Upper lobe of left lung (tissue), 4 donors: ENCODE measurements around the gene CAMSAP3.

Experiments used
- POLR2A ChIP-seq, 4 donors: fragments of 450-650 bp; IDR thresholded peaks; one replicate each; pipeline ENCODE4 v1.5.1; 2016 to 2017; ENCODE audit warnings: antibody characterized with exemption in 4 of 4, mild to moderate bottlenecking in 2 of 4
- TF ChIP-seq, protein P1 (sequence below), 6 experiments: fragments of 450-650 bp in 4 of 6; fragments of 200-600 bp in 2 of 6; sonication (generic) in 2 of 6; IDR thresholded peaks; one replicate each; pipeline ENCODE4 v1.5.1; 2016 to 2019; ENCODE audit warnings: antibody characterized with exemption in 6 of 6

- TF ChIP-seq, protein P1, sequence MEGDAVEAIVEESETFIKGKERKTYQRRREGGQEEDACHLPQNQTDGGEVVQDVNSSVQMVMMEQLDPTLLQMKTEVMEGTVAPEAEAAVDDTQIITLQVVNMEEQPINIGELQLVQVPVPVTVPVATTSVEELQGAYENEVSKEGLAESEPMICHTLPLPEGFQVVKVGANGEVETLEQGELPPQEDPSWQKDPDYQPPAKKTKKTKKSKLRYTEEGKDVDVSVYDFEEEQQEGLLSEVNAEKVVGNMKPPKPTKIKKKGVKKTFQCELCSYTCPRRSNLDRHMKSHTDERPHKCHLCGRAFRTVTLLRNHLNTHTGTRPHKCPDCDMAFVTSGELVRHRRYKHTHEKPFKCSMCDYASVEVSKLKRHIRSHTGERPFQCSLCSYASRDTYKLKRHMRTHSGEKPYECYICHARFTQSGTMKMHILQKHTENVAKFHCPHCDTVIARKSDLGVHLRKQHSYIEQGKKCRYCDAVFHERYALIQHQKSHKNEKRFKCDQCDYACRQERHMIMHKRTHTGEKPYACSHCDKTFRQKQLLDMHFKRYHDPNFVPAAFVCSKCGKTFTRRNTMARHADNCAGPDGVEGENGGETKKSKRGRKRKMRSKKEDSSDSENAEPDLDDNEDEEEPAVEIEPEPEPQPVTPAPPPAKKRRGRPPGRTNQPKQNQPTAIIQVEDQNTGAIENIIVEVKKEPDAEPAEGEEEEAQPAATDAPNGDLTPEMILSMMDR (IDR thresholded peaks at IDR 0.05), result peak; percentile 34 to 69 (median 60)
- TF ChIP-seq POLR2A (IDR thresholded peaks at IDR 0.05), result peak in 3 of 4 donors; percentile 22 to 82 (median 47)
Observed at GRCh38 chr19:7636691-7637373, 41.2 kb downstream of the CAMSAP3 start, which contains the start of gene STXBP2.
